Prostate gland (tissue), 2 donors: ENCODE results near the gene RBM33. TPM values are rescaled to one million over a fixed set of nuclear protein-coding genes. Genes with fewer than 3 reads are reported as not detected.

Experiments used
- DNase-seq: peaks from one replicate; pipeline ENCODE4 v3.0.0-alpha.2; 2019; ENCODE audit warnings: low spot score
- H3K27ac ChIP-seq, 2 donors: fragments of 200-600 bp; sonication (generic); 2 replicates each; pipeline ENCODE4 v1.5.1; 2017 to 2019
- H3K27me3 ChIP-seq: fragments of 200-600 bp; sonication (generic); replicated peaks from 2 replicates; pipeline ENCODE4 v1.5.1; 2019; ENCODE audit not compliant: insufficient read depth
- H3K36me3 ChIP-seq, 2 donors: fragments of 200-600 bp; sonication (generic); 1 replicate in 1 of 2; 2 replicates in 1 of 2; pipeline versions ENCODE4 v1.5.1 to v1.8.1; 2017 to 2019
- H3K4me1 ChIP-seq: fragments of 200-600 bp; sonication (generic); replicated peaks from 2 replicates; pipeline ENCODE4 v1.5.1; 2019
- H3K4me3 ChIP-seq, 2 donors: fragments of 200-600 bp; sonication (generic); 2 replicates each; pipeline ENCODE4 v1.5.1; 2017 to 2019
- H3K9me3 ChIP-seq: fragments of 200-600 bp; sonication (generic); 2 replicates; pipeline ENCODE4 v1.5.1; 2017
- CTCF ChIP-seq, 4 experiments: fragments of 200-600 bp in 2 of 4; fragments of 450-650 bp in 2 of 4; sonication (generic) in 2 of 4; IDR thresholded peaks; 1 replicate in 3 of 4; 2 replicates in 1 of 4; pipeline ENCODE4 v1.5.1; 2016 to 2019; ENCODE audit warnings: antibody characterized with exemption in 4 of 4, mild to moderate bottlenecking in 2 of 4, moderate library complexity in 2 of 4
- POLR2A ChIP-seq: fragments of 450-650 bp; IDR thresholded peaks from one replicate; pipeline ENCODE4 v1.6.1; 2016; ENCODE audit warnings: antibody characterized with exemption, mild to moderate bottlenecking
- POLR2AphosphoS5 ChIP-seq: sonication (generic); formaldehyde crosslinking; IDR thresholded peaks from one replicate; pipeline ENCODE4 v1.6.1; 2017; ENCODE audit warnings: antibody characterized with exemption
- WGBS: methylation state at CpG from one replicate; pipeline ENCODE4 v1.1.5; 2018; 5-methylcytosine and 5-hydroxymethylcytosine counted together
- intact Hi-C: fragments of 100-400 bp; cut with DNase I; formaldehyde crosslinking; loops from one replicate; pipeline ENCODE4 v1.14.2; 2022
- total RNA-seq, 2 donors: library from RNA; depleted of rRNA; stranded (reverse); fragments of >200 nt; gene quantifications; one replicate each; pipeline ENCODE4 v1.1.0, GENCODE V29; 2016

RBM33 gene
- total RNA-seq, 2 donors from 2014 or later: 33.2 to 82.9 TPM

- peak; percentile 15 for DNase-seq
- H3K4me3 ChIP-seq: peak overlapping the region; percentile 70 to 97
- no peaks in the 10 kb centered on the region for H3K36me3 ChIP-seq
- peaks cover 16% of the 10 kb centered on the region for H3K4me1 ChIP-seq
- under 1% methylated on average over 22 of the region's 22 CpGs for WGBS
- H3K9me3 ChIP-seq: no peaks in the 10 kb centered on the region
- TF ChIP-seq POLR2AphosphoS5: no peak
- no peak for TF ChIP-seq POLR2A
- no peak for TF ChIP-seq CTCF (IDR thresholded peaks at IDR 0.05)
- peak overlapping the region; percentile 87 to 95 for H3K27ac ChIP-seq
- no peaks in the 10 kb centered on the region for H3K27me3 ChIP-seq
- intact Hi-C loops: no loop called here
These were observed 579 bp downstream of the RBM33 start for GRCh38 chr7:155644971-155645509.

GRCh38 chr7:155645662-155646061 is 1.2 kb downstream of the RBM33 start:
- TF ChIP-seq POLR2A (no peak), POLR2AphosphoS5 (no peak), CTCF (IDR thresholded peaks at IDR 0.05) (no peak)
- Histone ChIP-seq H3K9me3 (no peaks in the 10 kb centered on the region), H3K27me3 (no peaks in the 10 kb centered on the region), H3K4me1 (peaks cover 16% of the 10 kb centered on the region), H3K27ac (no peak overlapping the region), H3K4me3 (peak overlapping the region; percentile 70 to 97), H3K36me3 (no peaks in the 10 kb centered on the region)
- DNase-seq: no peak
- intact Hi-C loops: no loop called here
- WGBS: 24% methylated on average over 7 of the region's 7 CpGs

GRCh38 chr7:155646669-155647068 is 2.2 kb downstream of the RBM33 start:
- DNase-seq: no peak
- H3K27me3 ChIP-seq: no peaks in the 10 kb centered on the region
- whole genome bisulfite sequencing: 73% methylated on average over 7 of the region's 7 CpGs
- no peaks in the 10 kb centered on the region for H3K9me3 ChIP-seq
- H3K4me1 ChIP-seq: peaks cover 16% of the 10 kb centered on the region
- intact Hi-C loops: no loop called here
- H3K27ac ChIP-seq: no peak overlapping the region
- no peak overlapping the region for H3K4me3 ChIP-seq
- TF ChIP-seq POLR2A (no peak), POLR2AphosphoS5 (no peak), CTCF (IDR thresholded peaks at IDR 0.05) (no peak)
- H3K36me3 ChIP-seq: no peaks in the 10 kb centered on the region

GRCh38 chr7:155647302-155647701 is 2.8 kb downstream of the RBM33 start:
- DNase-seq: no peak
- WGBS: 46% methylated on average over 5 of the region's 5 CpGs
- H3K27ac ChIP-seq: no peak overlapping the region
- H3K4me1 ChIP-seq: peaks cover 16% of the 10 kb centered on the region
- TF ChIP-seq POLR2A (no peak), CTCF (IDR thresholded peaks at IDR 0.05) (no peak), POLR2AphosphoS5 (no peak)
- intact Hi-C loops: no loop called here
- no peaks in the 10 kb centered on the region for H3K36me3 ChIP-seq
- no peaks in the 10 kb centered on the region for H3K9me3 ChIP-seq
- no peak overlapping the region for H3K4me3 ChIP-seq
- no peaks in the 10 kb centered on the region for H3K27me3 ChIP-seq

DNA sequence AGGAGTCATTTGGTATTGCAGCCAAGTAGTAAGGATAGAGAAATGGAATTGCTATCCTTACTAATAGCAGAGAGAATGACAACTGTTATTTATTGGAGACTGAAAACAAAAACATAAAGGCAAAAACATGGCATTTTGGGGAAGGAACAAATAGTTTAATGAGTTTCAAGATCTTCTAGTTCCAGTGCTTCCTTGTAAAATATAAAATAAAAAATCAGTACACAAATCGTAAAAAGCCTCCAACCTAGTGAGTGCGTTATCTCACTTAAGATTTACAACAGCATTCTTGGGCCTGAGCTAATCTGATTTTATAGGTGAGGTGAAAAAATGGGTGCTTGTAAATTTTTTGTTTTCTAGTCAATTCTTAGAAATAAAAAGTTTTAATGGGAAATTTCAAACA is 3.3 kb downstream of the RBM33 start:
- intact Hi-C loops: no loop called here
- no peaks in the 10 kb centered on the region for H3K9me3 ChIP-seq

More for the DNA sequence above, 3.3 kb downstream of the RBM33 start:
- H3K4me3 ChIP-seq: no peak overlapping the region
- TF ChIP-seq POLR2AphosphoS5 (peak; percentile 66), CTCF (IDR thresholded peaks at IDR 0.05) (peak in 1 of 4 experiments; percentile 13), POLR2A (no peak)
- H3K36me3 ChIP-seq: no peaks in the 10 kb centered on the region
- DNase-seq: no peak
- H3K27ac ChIP-seq: no peak overlapping the region
- no peaks in the 10 kb centered on the region for H3K27me3 ChIP-seq
- WGBS: 28% methylated on average over 2 of the region's 2 CpGs
- H3K4me1 ChIP-seq: peaks cover 16% of the 10 kb centered on the region
